Activated T-cell treated with anti-CD3 and anti-CD28 coated beads for 48 hours (primary cell): ENCODE measurements around the gene MALAT1.
"Not testable (repeated sequence)": the region's sequence is repeated elsewhere in the genome, so short reads cannot be mapped to it uniquely, and the experiment has no call there.

Experiments used
- DNase-seq: peaks from one replicate; pipeline ENCODE4 v3.0.0-alpha.2; 2020; ENCODE audit warnings: low read depth

MALAT1 gene

GRCh38 chr11:65498727-65498976 is 193 bp upstream of the MALAT1 start:
- no peak for DNase-seq

GRCh38 chr11:65499713-65500386 is 1.0 kb downstream of the MALAT1 start:
- no peak for DNase-seq

- no peak for DNase-seq
Measured at GRCh38 chr11:65500387-65501185, 1.7 kb downstream of the MALAT1 start.

- no peak for DNase-seq
Measured at GRCh38 chr11:65501186-65501471, 2.3 kb downstream of the MALAT1 start.

GRCh38 chr11:65501472-65502273 is 2.8 kb downstream of the MALAT1 start:
- DNase-seq = no peak

- no peak for DNase-seq
Measured at GRCh38 chr11:65502274-65502554, 3.4 kb downstream of the MALAT1 start.

GRCh38 chr11:65502555-65503367 is 3.9 kb downstream of the MALAT1 start:
- DNase-seq = no peak

GRCh38 chr11:65503368-65503948 is 4.6 kb downstream of the MALAT1 start:
- no peak for DNase-seq

- DNase-seq = no peak
Measured at GRCh38 chr11:65503949-65504673, 5.3 kb downstream of the MALAT1 start.

- DNase-seq = no peak
Measured at GRCh38 chr11:65504674-65505465, 6.0 kb downstream of the MALAT1 start.

- DNase-seq = no peak
Measured at GRCh38 chr11:65505466-65506289, 6.8 kb downstream of the MALAT1 start.

- no peak for DNase-seq
Measured at GRCh38 chr11:65506290-65506771, 7.5 kb downstream of the MALAT1 start.

- DNase-seq = no peak
Measured at GRCh38 chr11:65506772-65507505, 8.1 kb downstream of the MALAT1 start.

GRCh38 chr11:65512311-65512710 is 13.5 kb downstream of the MALAT1 start:
- DNase-seq = not testable (repeated sequence)

- no peak for DNase-seq
Measured at GRCh38 chr11:65516135-65516968, 17.5 kb downstream of the MALAT1 start.

GRCh38 chr11:65518941-65519549 is 20.2 kb downstream of the MALAT1 start:
- not testable (repeated sequence) for DNase-seq

GRCh38 chr11:65521777-65522521 is 23.1 kb downstream of the MALAT1 start:
- DNase-seq = not testable (repeated sequence)
